CD1c-positive myeloid dendritic cell (primary cell): ENCODE data around the gene AHCYL1.
"Not testable (repeated sequence)": the region's sequence is repeated elsewhere in the genome, so short reads cannot be mapped to it uniquely, and the experiment has no call there.

Experiments used
- DNase-seq: peaks from one replicate; pipeline ENCODE4 v3.0.0-alpha.2; 2016; ENCODE audit errors: extremely low spot score

AHCYL1 gene

GRCh38 chr1:109984456-109985246 lies at the start of gene AHCYL1:
Gene AHCYL1, plus strand, starts transcription at chr1:109984765. Its CDS starts 288 bp downstream, at chr1:109985053.
- DNase-seq: peak; percentile 100

GRCh38 chr1:109935451-109935900 lies 49.1 kb upstream of the AHCYL1 start:
- no peak for DNase-seq

- no peak for DNase-seq
Observed at GRCh38 chr1:109937738-109938137, 46.8 kb upstream of the AHCYL1 start.

GRCh38 chr1:109938556-109938955 lies 46.0 kb upstream of the AHCYL1 start:
- no peak for DNase-seq

- no peak for DNase-seq
Observed at GRCh38 chr1:109942434-109942833, 42.1 kb upstream of the AHCYL1 start.

- no peak for DNase-seq
Observed at GRCh38 chr1:109944541-109944940, 40.0 kb upstream of the AHCYL1 start.

- DNase-seq: no peak
Observed at GRCh38 chr1:109946511-109946910, 38.1 kb upstream of the AHCYL1 start.

GRCh38 chr1:109947582-109948284 lies 36.8 kb upstream of the AHCYL1 start:
- DNase-seq: peak; percentile 56

GRCh38 chr1:109948285-109948630 lies 36.3 kb upstream of the AHCYL1 start:
- DNase-seq: no peak

- no peak for DNase-seq
Observed at GRCh38 chr1:109950038-109950437, 34.5 kb upstream of the AHCYL1 start.

- DNase-seq: no peak
Observed at GRCh38 chr1:109950509-109950908, 34.1 kb upstream of the AHCYL1 start.

- DNase-seq: not testable (repeated sequence)
Observed at GRCh38 chr1:109951501-109951900, 33.1 kb upstream of the AHCYL1 start.

- DNase-seq: no peak
Observed at GRCh38 chr1:109954041-109954512, 30.5 kb upstream of the AHCYL1 start.

GRCh38 chr1:109959632-109959973 lies 25.0 kb upstream of the AHCYL1 start:
- no peak for DNase-seq

- no peak for DNase-seq
Observed at GRCh38 chr1:109959974-109960744, 24.4 kb upstream of the AHCYL1 start.

- no peak for DNase-seq
Observed at GRCh38 chr1:109960745-109961094, 23.8 kb upstream of the AHCYL1 start.

- DNase-seq: no peak
Observed at GRCh38 chr1:109963864-109964263, 20.7 kb upstream of the AHCYL1 start.

GRCh38 chr1:109969146-109969829 lies 15.3 kb upstream of the AHCYL1 start:
- peak; percentile 62 for DNase-seq

- DNase-seq: no peak
Observed at GRCh38 chr1:109969907-109970306, 14.7 kb upstream of the AHCYL1 start.

- no peak for DNase-seq
Observed at GRCh38 chr1:109971559-109971958, 13.0 kb upstream of the AHCYL1 start.

- no peak for DNase-seq
Observed at GRCh38 chr1:109974191-109974590, 10.4 kb upstream of the AHCYL1 start.

GRCh38 chr1:109975718-109976117 lies 8.8 kb upstream of the AHCYL1 start:
- DNase-seq: no peak
